HG03060 (cell line): ENCODE results near the gene DGCR6.
"Not testable (repeated sequence)": the region's sequence is repeated elsewhere in the genome, so short reads cannot be mapped to it uniquely, and the experiment has no call there.

ENCODE experiments used
- ATAC-seq: cut with Tn5 transposase; IDR thresholded peaks from one replicate; pipeline ENCODE4 v1.9.1; 2021; ENCODE audit warnings: low read depth, moderate number of reproducible peaks; ENCODE audit not compliant: unreplicated experiment

Gene DGCR6

GRCh38 chr22:18929459-18929858 is 23.3 kb downstream of the DGCR6 start:
- no peak for ATAC-seq

- no peak for ATAC-seq
These were observed 26.0 kb downstream of the DGCR6 start for GRCh38 chr22:18931905-18932652.

- ATAC-seq, result no peak
These were observed 27.8 kb downstream of the DGCR6 start for GRCh38 chr22:18933914-18934313.

- not testable (repeated sequence) for ATAC-seq
These were observed 28.6 kb downstream of the DGCR6 start for GRCh38 chr22:18934688-18935087.

- no peak for ATAC-seq
These were observed 29.9 kb downstream of the DGCR6 start, which contains the start of gene PRODH for GRCh38 chr22:18935889-18936529. Gene PRODH, minus strand, starts transcription at chr22:18936293. Its CDS starts 6 bp downstream, at chr22:18936287.

- ATAC-seq, result not testable (repeated sequence)
These were observed 32.6 kb downstream of the DGCR6 start for GRCh38 chr22:18938691-18939090.

GRCh38 chr22:18947105-18947504 is 41.0 kb downstream of the DGCR6 start:
- ATAC-seq, result not testable (repeated sequence)

- no peak for ATAC-seq
These were observed 41.8 kb downstream of the DGCR6 start for GRCh38 chr22:18947905-18948304.

GRCh38 chr22:18950141-18950540 is 44.0 kb downstream of the DGCR6 start:
- no peak for ATAC-seq

GRCh38 chr22:18952022-18952421 is 45.9 kb downstream of the DGCR6 start:
- ATAC-seq, result no peak

- not testable (repeated sequence) for ATAC-seq
These were observed 47.0 kb downstream of the DGCR6 start for GRCh38 chr22:18953128-18953527.

GRCh38 chr22:18954303-18954989 is 48.3 kb downstream of the DGCR6 start:
- not testable (repeated sequence) for ATAC-seq

GRCh38 chr22:18954990-18955571 is 49.0 kb downstream of the DGCR6 start:
- no peak for ATAC-seq

- no peak for ATAC-seq
These were observed 49.6 kb downstream of the DGCR6 start for GRCh38 chr22:18955696-18956095.

GRCh38 chr22:18956121-18956895 is 50.2 kb downstream of the DGCR6 start:
- not testable (repeated sequence) for ATAC-seq

- not testable (repeated sequence) for ATAC-seq
These were observed 50.8 kb downstream of the DGCR6 start for GRCh38 chr22:18956956-18957355.

- not testable (repeated sequence) for ATAC-seq
These were observed 51.7 kb downstream of the DGCR6 start for GRCh38 chr22:18957621-18958320.

GRCh38 chr22:18958321-18958705 is 52.2 kb downstream of the DGCR6 start:
- ATAC-seq, result not testable (repeated sequence)

- not testable (repeated sequence) for ATAC-seq
These were observed 52.6 kb downstream of the DGCR6 start for GRCh38 chr22:18958738-18959137.

- ATAC-seq, result not testable (repeated sequence)
These were observed 53.1 kb downstream of the DGCR6 start for GRCh38 chr22:18959266-18959665.
